Naive thymus-derived CD4-positive, alpha-beta T cell (primary cell): ENCODE results near the gene GMDS. TPM values are rescaled to one million over a fixed set of nuclear protein-coding genes. Genes with fewer than 3 reads are reported as not detected.

Experiments
- ATAC-seq: fragments of 150-1000 bp; cut with Tn5 transposase; 2 replicates; pipeline ENCODE4 v1.10.0; 2021; ENCODE audit warnings: mild to moderate bottlenecking, moderate library complexity
- CTCF ChIA-PET: fragments of 350-600 bp; sonication (Branson Sonifier 250); formaldehyde crosslinking; loops from one replicate; lab custom pipeline; 2021; ENCODE audit warnings: antibody characterized with exemption; lab: Charles Lee
- POLR2A ChIA-PET: fragments of 350-600 bp; sonication (Branson Sonifier 250); formaldehyde crosslinking; loops from one replicate; lab custom pipeline; 2021; ENCODE audit warnings: antibody characterized with exemption, inconsistent platforms; lab: Charles Lee
- DNase-seq, 9 donors: peaks; one replicate each; pipeline versions ENCODE4 v3.0.0 to v3.0.0-alpha.2; 2020 to 2022; ENCODE audit warnings: mixed read lengths in 1 of 9
- H3K27ac ChIP-seq: one replicate; pipeline ENCODE4 v1.7.0; 2013; ENCODE audit warnings: mild to moderate bottlenecking, low read depth, low read length, moderate library complexity
- H3K27me3 ChIP-seq, 2 donors: one replicate each; pipeline ENCODE4 v1.7.0; 2013; ENCODE audit warnings: low read length in 2 of 2, mild to moderate bottlenecking in 2 of 2, moderate library complexity in 2 of 2; ENCODE audit not compliant: control insufficient read depth in 2 of 2, insufficient read depth in 2 of 2
- H3K36me3 ChIP-seq, 3 experiments: 1 replicate in 2 of 3; 2 replicates in 1 of 3; pipeline ENCODE4 v1.7.0; 2013; ENCODE audit warnings: low read length in 3 of 3, mild to moderate bottlenecking in 3 of 3, moderate library complexity in 1 of 3; ENCODE audit not compliant: insufficient read depth in 3 of 3, control insufficient read depth in 2 of 3
- H3K4me1 ChIP-seq, 2 donors: one replicate each; pipeline ENCODE4 v1.7.0; 2013; ENCODE audit warnings: low read length in 2 of 2, mild to moderate bottlenecking in 2 of 2, moderate library complexity in 1 of 2; ENCODE audit not compliant: control insufficient read depth in 2 of 2, insufficient read depth in 2 of 2
- H3K4me3 ChIP-seq: 2 replicates; pipeline ENCODE4 v1.7.0; 2013; ENCODE audit warnings: mild to moderate bottlenecking, low read length
- H3K9me3 ChIP-seq, 3 experiments: 1 replicate in 2 of 3; 2 replicates in 1 of 3; pipeline ENCODE4 v1.7.0; 2013; ENCODE audit warnings: low read length in 3 of 3; ENCODE audit not compliant: control insufficient read depth in 2 of 3
- H3K27ac Mint-ChIP-seq, 9 donors: one replicate each; pipeline ENCODE4 v1.8.0; 2020 to 2022; ENCODE audit warnings: mixed read lengths in 9 of 9, mild to moderate bottlenecking in 8 of 9, moderate library complexity in 5 of 9, inconsistent platforms in 2 of 9
- H3K27me3 Mint-ChIP-seq, 5 donors: one replicate each; pipeline ENCODE4 v1.8.0; 2021 to 2022; ENCODE audit warnings: mixed read lengths in 5 of 5, mild to moderate bottlenecking in 1 of 5
- H3K36me3 Mint-ChIP-seq, 5 donors: one replicate each; pipeline ENCODE4 v1.8.0; 2020 to 2022; ENCODE audit warnings: mixed read lengths in 5 of 5, mild to moderate bottlenecking in 3 of 5, inconsistent platforms in 1 of 5
- H3K4me1 Mint-ChIP-seq, 7 donors: one replicate each; pipeline ENCODE4 v1.8.0; 2020 to 2022; ENCODE audit warnings: mixed read lengths in 7 of 7, mild to moderate bottlenecking in 3 of 7, inconsistent platforms in 1 of 7
- H3K4me3 Mint-ChIP-seq, 10 donors: one replicate each; pipeline ENCODE4 v1.8.0; 2020 to 2022; ENCODE audit warnings: mild to moderate bottlenecking in 10 of 10, mixed read lengths in 10 of 10, moderate library complexity in 6 of 10, inconsistent platforms in 2 of 10
- H3K9me3 Mint-ChIP-seq, 11 donors: one replicate each; pipeline ENCODE4 v1.8.0; 2020 to 2022; ENCODE audit warnings: mixed read lengths in 11 of 11, mild to moderate bottlenecking in 4 of 11, inconsistent platforms in 1 of 11, moderate library complexity in 1 of 11
- intact Hi-C, 2 donors: fragments of 100-400 bp; cut with micrococcal nuclease; formaldehyde crosslinking; loops; one replicate each; pipeline ENCODE4 v1.15.1; 2023
- polyA plus RNA-seq, 2 donors: library from polyadenylated mRNA; unstranded; fragments of 300-500 nt; fragmentation: Illumina TruSeq; gene quantifications; one replicate each; pipeline ENCODE4 v1.2.3, GENCODE V29; 2021
- total RNA-seq, 6 experiments: library from RNA in 5 of 6; stranded (reverse) in 5 of 6; gene quantifications; 1 replicate in 5 of 6; 2 replicates in 1 of 6; pipeline ENCODE4 v1.2.3 and lab custom pipeline; 2021 to 2026

Gene GMDS
- total and polyA plus RNA-seq, 7 experiments from 2014 or later = 12.7 to 33.9 (median 18.3) TPM

GRCh38 chr6:2114100-2114499, 131.3 kb downstream of the GMDS start:
- ChIA-PET CTCF (no interaction called here), POLR2A (no interaction called here)
- Mint-ChIP-seq H3K4me1 (peaks cover 15 to 29% (median 18%) of the 10 kb centered on the region in 7 donors), H3K27ac (no peak overlapping the region), H3K9me3 (no peaks in the 10 kb centered on the region), H3K4me3 (no peak overlapping the region), H3K36me3 (peaks cover 0 to 32% (median 14%) of the 10 kb centered on the region in 5 donors), H3K27me3 (no peaks in the 10 kb centered on the region)
- Histone ChIP-seq H3K27ac (no peak overlapping the region), H3K4me3 (no peak overlapping the region), H3K9me3 (no peaks in the 10 kb centered on the region), H3K4me1 (no peaks in the 10 kb centered on the region), H3K36me3 (peaks cover 0 to under 1% (median 0%) of the 10 kb centered on the region in 3 experiments), H3K27me3 (no peaks in the 10 kb centered on the region)
- intact Hi-C loops = no loop called here
- DNase-seq (no peak), ATAC-seq (no peak)

- intact Hi-C loops = no loop called here
- H3K9me3 Mint-ChIP-seq = no peaks in the 10 kb centered on the region
- H3K4me1 ChIP-seq = no peaks in the 10 kb centered on the region
- H3K4me1 Mint-ChIP-seq = peaks cover 15 to 29% (median 18%) of the 10 kb centered on the region in 7 donors
- ATAC-seq (no peak), DNase-seq (no peak)
- H3K27me3 Mint-ChIP-seq = no peaks in the 10 kb centered on the region
- no peak overlapping the region for H3K27ac ChIP-seq
- ChIA-PET POLR2A (no interaction called here), CTCF (no interaction called here)
- peak overlapping the region in 2 of 10 donors; percentile 20 to 73 for H3K4me3 Mint-ChIP-seq
- H3K36me3 Mint-ChIP-seq = peaks cover 0 to 34% (median 14%) of the 10 kb centered on the region in 5 donors
- H3K27me3 ChIP-seq = no peaks in the 10 kb centered on the region
- no peaks in the 10 kb centered on the region for H3K9me3 ChIP-seq
- H3K4me3 ChIP-seq = no peak overlapping the region
- H3K27ac Mint-ChIP-seq = peak overlapping the region in 2 of 9 donors; percentile 40 to 67
- H3K36me3 ChIP-seq = peaks cover 0 to 6% (median 0%) of the 10 kb centered on the region in 3 experiments
These were observed 134.2 kb downstream of the GMDS start for GRCh38 chr6:2111162-2111677.

DNA sequence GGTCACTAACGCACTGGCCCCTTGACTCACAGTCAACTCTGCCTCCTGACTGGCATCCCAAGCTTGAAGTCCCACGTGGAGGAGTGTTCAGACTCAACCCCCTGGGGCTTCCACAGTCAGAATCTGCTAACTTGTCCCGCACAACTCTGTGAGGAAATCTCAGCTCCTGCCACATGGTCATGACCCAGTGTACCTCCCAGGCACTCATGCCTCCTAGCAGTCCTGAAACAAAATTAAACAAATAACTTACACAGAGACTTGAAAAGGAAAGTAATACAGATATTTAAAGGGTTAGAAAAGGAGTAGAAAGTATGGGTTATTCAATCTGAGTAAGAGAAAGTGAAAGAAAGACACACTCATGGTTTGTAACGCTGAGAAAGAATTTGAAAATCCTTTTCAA, 134.9 kb downstream of the GMDS start:
- Mint-ChIP-seq H3K9me3 (no peaks in the 10 kb centered on the region), H3K27ac (peak overlapping the region in 2 of 9 donors; percentile 40 to 67), H3K4me1 (peaks cover 15 to 29% (median 18%) of the 10 kb centered on the region in 7 donors), H3K36me3 (peaks cover 0 to 30% (median 14%) of the 10 kb centered on the region in 5 donors), H3K4me3 (peak overlapping the region in 4 of 10 donors; percentile 20 to 73 (median 38)), H3K27me3 (no peaks in the 10 kb centered on the region)
- intact Hi-C loops = no loop called here
- H3K4me1 ChIP-seq = no peaks in the 10 kb centered on the region
- H3K27ac ChIP-seq = no peak overlapping the region
- ChIA-PET POLR2A (no interaction called here), CTCF (interaction anchor here (0.6 kb wide), 1 partner anchor 524 kb away, joined by 4 read pairs; no protein-coding TSS in a partner anchor)
- DNase-seq (no peak), ATAC-seq (no peak)
- H3K9me3 ChIP-seq = no peaks in the 10 kb centered on the region
- no peak overlapping the region for H3K4me3 ChIP-seq
- no peaks in the 10 kb centered on the region for H3K27me3 ChIP-seq
- peaks cover 0 to 6% (median 0%) of the 10 kb centered on the region in 3 experiments for H3K36me3 ChIP-seq

GRCh38 chr6:2109796-2110195, 135.6 kb downstream of the GMDS start:
- intact Hi-C loops = loop anchor here in 1 of 2 donors (5.0 kb wide), 1 partner anchor 523 kb away; no protein-coding TSS in a partner anchor
- Histone ChIP-seq H3K27ac (no peak overlapping the region), H3K27me3 (no peaks in the 10 kb centered on the region), H3K9me3 (no peaks in the 10 kb centered on the region), H3K36me3 (peaks cover 0 to 6% (median 0%) of the 10 kb centered on the region in 3 experiments), H3K4me3 (no peak overlapping the region), H3K4me1 (no peaks in the 10 kb centered on the region)
- H3K4me1 Mint-ChIP-seq = peaks cover 15 to 29% (median 18%) of the 10 kb centered on the region in 7 donors
- H3K36me3 Mint-ChIP-seq = peaks cover 0 to 28% (median 12%) of the 10 kb centered on the region in 5 donors
- ChIA-PET CTCF (interaction anchor here (0.6 kb wide), 2 partner anchors 509 to 524 kb away, joined by 3 to 4 read pairs; no protein-coding TSS in a partner anchor), POLR2A (no interaction called here)
- H3K27ac Mint-ChIP-seq = no peak overlapping the region
- H3K27me3 Mint-ChIP-seq = no peaks in the 10 kb centered on the region
- DNase-seq (no peak), ATAC-seq (no peak)
- H3K9me3 Mint-ChIP-seq = no peaks in the 10 kb centered on the region
- H3K4me3 Mint-ChIP-seq = no peak overlapping the region

- Histone ChIP-seq H3K27ac (no peak overlapping the region), H3K4me3 (no peak overlapping the region), H3K36me3 (peaks cover 0 to 6% (median 0%) of the 10 kb centered on the region in 3 experiments), H3K4me1 (no peaks in the 10 kb centered on the region), H3K9me3 (no peaks in the 10 kb centered on the region), H3K27me3 (no peaks in the 10 kb centered on the region)
- ChIA-PET CTCF (interaction anchor here (0.6 kb wide), 1 partner anchor 510 kb away, joined by 3 read pairs; no protein-coding TSS in a partner anchor), POLR2A (no interaction called here)
- Mint-ChIP-seq H3K36me3 (peaks cover 0 to 26% (median 10%) of the 10 kb centered on the region in 5 donors), H3K27ac (no peak overlapping the region), H3K27me3 (no peaks in the 10 kb centered on the region), H3K4me3 (no peak overlapping the region), H3K9me3 (no peaks in the 10 kb centered on the region), H3K4me1 (peaks cover 15 to 29% (median 20%) of the 10 kb centered on the region in 7 donors)
- intact Hi-C loops = loop anchor here in 1 of 2 donors (5.0 kb wide), 1 partner anchor 523 kb away; no protein-coding TSS in a partner anchor
- no peak for DNase-seq
- ATAC-seq = no peak
These were observed 136.6 kb downstream of the GMDS start for GRCh38 chr6:2108700-2109306.

- H3K27me3 ChIP-seq = no peaks in the 10 kb centered on the region
- no peak overlapping the region for H3K27ac ChIP-seq
- peaks cover 0 to 3% (median 0%) of the 10 kb centered on the region in 7 donors for H3K4me1 Mint-ChIP-seq
- CTCF ChIA-PET = interaction anchor here (0.8 to 1.3 kb wide), 6 partner anchors 11 to 529 kb away, joined by 3 to 7 read pairs (median 3); no protein-coding TSS in a partner anchor
- peaks cover 0 to 6% (median 0%) of the 10 kb centered on the region in 3 experiments for H3K36me3 ChIP-seq
- no peak overlapping the region for H3K27ac Mint-ChIP-seq
- DNase-seq (no peak), ATAC-seq (no peak)
- no peaks in the 10 kb centered on the region for H3K9me3 ChIP-seq
- H3K4me3 Mint-ChIP-seq = no peak overlapping the region
- no peaks in the 10 kb centered on the region for H3K9me3 Mint-ChIP-seq
- H3K4me3 ChIP-seq = no peak overlapping the region
- H3K27me3 Mint-ChIP-seq = no peaks in the 10 kb centered on the region
- POLR2A ChIA-PET = interaction anchor here (0.6 kb wide), 1 partner anchor 105 kb away, joined by 3 read pairs; no protein-coding TSS in a partner anchor
- intact Hi-C loops = loop anchor here (1.0 to 5.0 kb wide), 7 partner anchors 92 to 530 kb away; no protein-coding TSS in a partner anchor
- H3K36me3 Mint-ChIP-seq = peaks cover 0 to 8% (median 0%) of the 10 kb centered on the region in 5 donors
- H3K4me1 ChIP-seq = no peaks in the 10 kb centered on the region
These were observed 140.9 kb downstream of the GMDS start for GRCh38 chr6:2104524-2104880.
